GM18519 (cell line): ENCODE measurements around the gene KRTAP10-7.
"Not testable (repeated sequence)": the region's sequence is repeated elsewhere in the genome, so short reads cannot be mapped to it uniquely, and the experiment has no call there.

Experiments used
- ATAC-seq: cut with Tn5 transposase; IDR thresholded peaks from one replicate; pipeline ENCODE4 v1.9.1; 2021; ENCODE audit warnings: mild to moderate bottlenecking, moderate library complexity; ENCODE audit not compliant: unreplicated experiment, low FRiP score

Gene KRTAP10-7

GRCh38 chr21:44571296-44571695 lies 29.1 kb upstream of the KRTAP10-7 start:
- no peak for ATAC-seq

DNA sequence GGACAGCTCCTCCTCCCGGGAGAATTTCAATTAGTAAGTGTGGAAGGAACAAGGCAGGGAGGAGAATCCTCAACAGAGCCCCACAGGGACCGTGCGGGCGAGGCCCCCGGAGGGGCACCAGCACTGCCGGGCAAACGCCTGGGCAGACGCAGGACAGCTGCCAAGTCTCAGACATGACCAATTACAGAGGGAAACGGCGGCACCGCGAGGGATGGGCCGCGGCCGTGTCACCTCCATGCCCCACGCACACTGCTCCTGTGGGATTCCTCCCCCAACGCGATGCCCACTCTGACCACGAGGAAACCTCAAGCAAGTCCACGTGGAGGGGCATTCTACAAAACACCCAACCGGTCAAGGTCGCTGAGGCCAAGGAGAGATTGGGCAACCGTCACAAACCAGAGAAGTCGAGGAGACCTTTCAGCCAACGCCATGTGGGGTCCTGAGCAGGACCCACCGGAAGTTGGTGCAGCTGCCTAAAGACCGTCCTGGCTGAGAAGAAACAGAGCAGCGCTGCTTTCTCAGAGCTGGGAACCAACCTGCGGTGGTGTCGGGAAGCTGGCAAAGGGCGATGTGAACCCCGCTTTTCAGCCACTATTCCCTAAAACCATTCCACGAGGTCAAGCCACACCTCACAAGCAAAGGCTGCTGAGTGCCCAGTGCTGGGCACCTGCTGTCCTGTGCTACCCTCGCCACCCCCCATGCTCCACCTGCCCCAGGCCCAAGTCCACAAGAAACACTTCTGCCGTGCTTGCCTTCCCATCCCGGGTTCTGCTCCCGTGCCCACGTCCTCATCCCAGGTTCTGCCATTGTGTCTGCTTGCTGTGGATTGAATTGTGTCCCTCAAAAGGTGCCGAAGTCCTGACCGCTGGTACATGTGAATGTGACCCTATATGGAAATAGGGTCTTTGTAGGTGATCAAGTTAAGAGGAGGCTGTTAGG lies 28.3 kb upstream of the KRTAP10-7 start:
- no peak for ATAC-seq

GRCh38 chr21:44572959-44573583 lies 27.3 kb upstream of the KRTAP10-7 start:
- no peak for ATAC-seq

DNA sequence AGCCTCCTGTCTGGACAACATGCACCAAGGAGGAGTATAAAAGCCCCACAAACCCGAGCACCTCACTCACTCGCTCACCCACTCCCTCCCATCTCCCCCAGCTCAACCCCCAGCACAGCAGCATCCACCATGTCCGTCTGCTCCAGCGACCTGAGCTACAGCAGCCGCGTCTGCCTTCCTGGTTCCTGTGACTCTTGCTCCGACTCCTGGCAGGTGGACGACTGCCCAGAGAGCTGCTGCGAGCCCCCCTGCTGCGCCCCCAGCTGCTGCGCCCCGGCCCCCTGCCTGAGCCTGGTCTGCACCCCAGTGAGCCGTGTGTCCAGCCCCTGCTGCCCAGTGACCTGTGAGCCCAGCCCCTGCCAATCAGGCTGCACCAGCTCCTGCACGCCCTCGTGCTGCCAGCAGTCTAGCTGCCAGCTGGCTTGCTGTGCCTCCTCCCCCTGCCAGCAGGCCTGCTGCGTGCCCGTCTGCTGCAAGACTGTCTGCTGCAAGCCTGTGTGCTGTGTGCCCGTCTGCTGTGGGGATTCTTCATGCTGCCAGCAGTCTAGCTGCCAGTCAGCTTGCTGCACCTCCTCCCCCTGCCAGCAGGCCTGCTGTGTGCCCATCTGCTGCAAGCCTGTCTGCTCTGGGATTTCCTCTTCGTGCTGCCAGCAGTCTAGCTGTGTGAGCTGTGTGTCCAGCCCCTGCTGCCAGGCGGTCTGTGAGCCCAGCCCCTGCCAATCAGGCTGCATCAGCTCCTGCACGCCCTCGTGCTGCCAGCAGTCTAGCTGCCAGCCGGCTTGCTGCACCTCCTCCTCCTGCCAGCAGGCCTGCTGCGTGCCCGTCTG lies 26.6 kb upstream of the KRTAP10-7 start, which contains the start of gene KRTAP10-4:
Gene KRTAP10-4 (plus strand): TSS at position 100 of the 827 bp plus-strand sequence. CDS start 30 bp downstream, at position 130.
- not testable (repeated sequence) for ATAC-seq

DNA sequence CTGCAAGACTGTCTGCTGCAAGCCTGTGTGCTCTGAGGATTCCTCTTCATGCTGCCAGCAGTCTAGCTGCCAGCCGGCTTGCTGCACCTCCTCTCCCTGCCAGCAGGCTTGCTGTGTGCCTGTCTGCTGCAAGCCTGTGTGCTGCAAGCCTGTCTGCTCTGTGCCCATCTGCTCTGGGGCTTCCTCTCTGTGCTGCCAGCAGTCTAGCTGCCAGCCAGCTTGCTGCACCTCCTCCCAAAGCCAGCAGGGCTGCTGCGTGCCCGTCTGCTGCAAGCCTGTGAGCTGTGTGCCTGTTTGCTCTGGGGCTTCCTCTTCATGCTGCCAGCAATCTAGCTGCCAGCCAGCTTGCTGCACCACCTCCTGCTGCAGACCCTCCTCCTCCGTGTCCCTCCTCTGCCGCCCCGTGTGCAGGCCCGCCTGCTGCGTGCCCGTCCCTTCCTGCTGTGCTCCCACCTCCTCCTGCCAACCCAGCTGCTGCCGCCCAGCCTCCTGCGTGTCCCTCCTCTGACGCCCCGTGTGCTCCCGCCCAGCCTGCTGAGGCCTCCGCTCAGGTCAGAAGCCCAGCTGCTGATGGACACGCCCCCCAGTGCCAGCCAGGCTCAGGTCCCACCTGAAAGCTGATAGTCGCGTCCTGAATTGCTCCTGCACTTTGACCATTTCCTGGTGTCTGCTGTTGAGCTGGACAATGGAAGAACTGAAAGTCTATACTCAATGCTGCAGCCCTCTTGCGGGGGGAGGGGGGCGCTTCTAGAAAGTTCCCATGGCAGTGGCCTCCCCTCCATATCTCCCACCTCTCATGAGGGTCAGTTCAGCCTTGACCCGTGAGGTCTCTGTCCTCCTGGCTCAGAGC lies 25.7 kb upstream of the KRTAP10-7 start:
- ATAC-seq, result no peak

- no peak for ATAC-seq
Observed at GRCh38 chr21:44575307-44576024, 24.9 kb upstream of the KRTAP10-7 start.

DNA sequence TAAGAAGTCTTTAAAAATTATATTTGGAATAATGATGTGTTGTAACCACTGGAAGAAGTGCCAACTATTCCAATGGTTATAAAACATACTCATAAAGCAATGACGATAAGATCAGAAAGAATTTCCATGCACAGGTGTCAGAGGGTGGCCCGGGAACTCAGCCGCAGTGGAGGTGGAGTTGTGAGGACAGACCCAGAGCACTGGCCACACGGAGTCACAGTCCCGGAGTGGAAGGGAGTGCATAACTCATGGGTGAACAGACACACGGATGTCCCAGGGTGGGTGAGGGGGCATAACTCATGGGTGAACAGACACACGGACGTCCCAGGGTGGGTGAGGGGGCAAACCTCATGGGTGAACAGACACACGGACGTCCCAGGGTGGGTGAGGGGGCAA lies 24.4 kb upstream of the KRTAP10-7 start:
- no peak for ATAC-seq

DNA sequence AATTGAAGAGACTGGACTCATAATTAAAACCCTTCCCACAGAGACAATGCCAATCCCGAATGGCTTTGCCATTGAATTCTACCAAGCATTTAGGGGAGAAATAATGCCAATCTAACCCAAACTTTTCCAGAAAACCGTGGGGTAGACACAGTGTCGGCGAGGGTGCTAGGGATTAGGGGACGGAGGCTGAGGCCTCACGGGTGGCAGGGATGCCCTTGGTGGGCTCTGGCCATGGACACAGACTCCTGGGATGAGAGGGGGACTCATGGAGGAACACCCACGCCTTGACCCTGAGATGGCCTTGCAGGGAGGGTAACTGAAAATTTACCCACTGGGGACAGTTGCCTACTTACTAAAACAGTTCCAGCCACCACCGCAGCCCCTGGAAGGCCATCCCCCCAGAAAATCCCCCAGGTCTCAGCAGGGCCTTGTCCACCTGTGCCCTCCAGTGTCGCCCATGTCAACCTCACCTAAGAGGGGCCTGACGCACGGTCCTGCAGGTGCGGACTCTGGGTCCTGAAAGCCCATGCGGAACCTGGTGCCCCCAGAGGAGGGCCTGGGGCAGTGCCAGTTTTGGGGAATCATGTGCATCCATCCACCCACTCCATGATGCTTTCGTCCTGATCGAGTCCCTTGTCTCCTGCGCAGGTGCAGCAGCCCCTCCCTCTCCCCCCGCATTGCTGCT lies 21.9 kb upstream of the KRTAP10-7 start:
- ATAC-seq, result no peak

GRCh38 chr21:44579056-44579832 lies 21.2 kb upstream of the KRTAP10-7 start:
- no peak for ATAC-seq

DNA sequence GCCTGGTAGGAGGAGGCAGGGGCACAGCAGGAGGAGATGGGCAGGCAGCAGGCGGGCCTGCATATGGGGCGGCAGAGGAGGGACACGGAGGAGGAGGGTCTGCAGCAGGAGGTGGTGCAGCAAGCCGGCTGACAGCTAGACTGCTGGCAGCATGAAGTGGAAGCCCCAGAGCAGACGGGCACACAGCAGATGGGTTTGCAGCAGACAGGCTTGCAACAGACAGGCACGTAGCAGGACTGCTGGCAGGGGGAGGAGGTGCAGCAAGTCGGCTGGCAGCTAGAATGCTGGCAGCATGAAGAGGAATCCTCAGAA lies 20.6 kb upstream of the KRTAP10-7 start:
- ATAC-seq, result no peak

DNA sequence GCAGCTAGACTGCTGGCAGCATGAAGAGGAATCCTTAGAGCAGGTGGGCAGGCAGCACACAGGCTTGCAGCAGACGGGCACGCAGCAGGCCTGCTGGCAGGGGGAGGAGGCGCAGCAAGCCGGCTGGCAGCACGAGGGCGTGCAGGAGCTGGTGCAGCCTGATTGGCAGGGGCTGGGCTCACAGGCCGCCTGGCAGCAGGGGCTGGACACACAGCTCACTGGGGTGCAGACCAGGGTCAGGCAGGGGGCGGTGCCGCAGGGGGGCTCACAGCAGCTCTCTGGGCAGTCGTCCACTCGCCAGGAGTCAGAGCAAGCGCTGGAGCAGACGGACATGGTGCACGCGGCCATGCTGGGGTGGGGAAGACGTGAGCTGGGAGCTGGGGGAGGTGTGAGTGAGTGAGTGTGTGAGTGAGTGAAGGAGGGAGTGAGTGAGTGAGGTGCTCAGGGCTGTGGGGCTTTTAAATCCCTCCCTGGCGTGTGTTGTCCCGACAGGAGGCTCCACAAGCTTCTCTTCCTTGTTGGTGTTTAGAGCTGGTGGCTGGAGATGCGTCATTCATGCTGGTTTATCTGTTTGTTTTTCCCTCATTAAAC lies 20.1 kb upstream of the KRTAP10-7 start, which contains the start of gene KRTAP10-5:
Gene KRTAP10-5 (minus strand): TSS at position 374 of the 591 bp plus-strand sequence. CDS start 26 bp downstream, at position 348.
- not testable (repeated sequence) for ATAC-seq

GRCh38 chr21:44581158-44581557 lies 19.2 kb upstream of the KRTAP10-7 start:
- ATAC-seq, result no peak

DNA sequence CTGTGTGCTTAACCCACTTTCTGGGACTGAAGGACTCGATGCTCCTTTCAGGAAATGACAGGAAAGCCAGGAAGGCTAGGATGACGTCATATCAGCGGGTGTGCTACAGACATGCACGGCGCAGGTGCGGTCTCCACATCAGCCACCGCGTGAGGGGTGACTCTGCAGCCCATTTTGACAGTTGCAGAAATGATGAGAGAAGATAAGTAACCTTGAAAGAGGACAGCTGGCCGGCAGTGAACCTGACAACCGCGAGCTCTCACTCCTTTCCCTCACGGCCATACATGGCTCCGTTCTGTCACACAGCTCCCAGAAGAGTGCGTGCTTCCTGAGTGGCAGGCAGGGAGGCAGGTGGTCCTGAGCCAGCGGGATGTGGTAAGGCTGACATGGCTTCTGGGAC lies 18.3 kb upstream of the KRTAP10-7 start:
- ATAC-seq, result no peak

GRCh38 chr21:44583089-44583799 lies 17.2 kb upstream of the KRTAP10-7 start:
- ATAC-seq, result no peak

DNA sequence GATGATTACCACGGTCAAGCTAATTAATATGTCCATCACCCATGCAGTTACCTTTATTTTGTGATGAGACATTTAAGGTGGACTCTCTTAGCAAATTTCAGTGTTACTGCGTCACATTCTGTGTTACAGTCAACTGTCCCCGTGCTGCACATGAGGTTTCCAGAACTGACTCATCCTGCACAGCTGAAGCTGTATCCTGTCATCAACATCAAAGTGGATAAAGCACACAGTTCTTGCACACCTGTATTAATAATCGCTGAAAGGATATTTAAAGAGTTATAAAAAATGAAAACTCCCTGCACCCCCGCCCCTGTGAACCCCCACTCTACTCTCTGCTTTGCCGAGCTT lies 16.6 kb upstream of the KRTAP10-7 start:
- ATAC-seq, result no peak

DNA sequence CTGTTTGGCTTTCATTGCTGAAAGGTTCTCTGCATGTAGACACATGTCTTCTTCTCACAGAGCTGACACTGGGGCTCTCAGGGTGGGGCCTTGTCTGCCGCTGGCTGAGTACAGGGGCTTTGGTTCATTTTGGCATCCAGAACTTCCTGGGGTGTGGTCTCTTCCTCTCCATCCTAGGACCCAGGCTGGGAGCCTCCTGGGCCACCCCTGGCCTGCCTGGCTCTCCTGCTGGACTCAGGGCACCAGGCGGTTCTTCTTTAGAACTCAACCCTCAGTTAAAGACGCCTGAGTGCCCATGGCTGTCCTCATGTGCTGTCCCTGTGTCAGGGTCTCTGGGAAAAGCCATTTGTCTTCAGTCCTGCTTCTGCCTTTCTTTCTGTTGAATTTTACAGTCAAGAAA lies 14.5 kb upstream of the KRTAP10-7 start:
- ATAC-seq, result no peak

DNA sequence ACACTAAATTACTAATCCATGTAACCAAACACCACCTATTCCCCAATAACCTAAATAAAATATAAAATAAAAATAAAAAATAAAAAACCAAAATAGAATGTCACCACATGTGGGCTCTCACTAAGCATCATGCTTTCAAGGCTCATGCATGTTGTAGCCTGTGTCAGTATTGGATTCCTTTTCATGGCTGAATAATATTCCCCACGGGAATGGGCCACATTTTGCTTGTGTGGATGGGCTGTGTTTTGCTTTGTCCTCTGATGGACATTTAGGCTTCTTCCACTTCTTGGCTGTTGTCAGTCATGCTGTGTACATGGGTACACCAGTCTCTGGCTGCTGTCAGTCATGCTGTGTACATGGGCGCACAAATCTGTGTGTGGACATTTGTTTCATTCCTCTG lies 11.3 kb upstream of the KRTAP10-7 start:
- ATAC-seq, result no peak
